IMR-90 (cell line): ENCODE results near the gene CLEC9A. TPM values are rescaled to one million over a fixed set of nuclear protein-coding genes. Genes with fewer than 3 reads are reported as not detected.

Experiments used
- ATAC-seq: fragments of 200-7000 bp; cut with Tn5 transposase; 2 replicates; pipeline ENCODE4 v1.9.1; 2020; ENCODE audit warnings: low read depth, mild to moderate bottlenecking, moderate library complexity
- BruUV-seq: library from RNA; stranded (reverse); fragments of 400-500 nt; replicated peaks from 2 replicates; lab custom pipeline; 2021; lab: Mats Ljungman, UMichigan
- CTCF ChIA-PET: fragments of 300-600 bp; formaldehyde crosslinking; extraction: SDS; loops from one replicate; lab custom pipeline; 2021; ENCODE audit warnings: antibody characterized with exemption; lab: Yijun Ruan, JAX
- POLR2A ChIA-PET: fragments of 300-600 bp; sonication (Branson Sonifier 250); formaldehyde crosslinking; loops from one replicate; lab custom pipeline; 2022; ENCODE audit warnings: antibody characterized with exemption; ENCODE audit not compliant: unreplicated experiment; lab: Charles Lee
- DNase-seq: peaks from one replicate; pipeline ENCODE4 v3.0.0; 2013
- H2AFZ ChIP-seq: replicated peaks from 2 replicates; pipeline ENCODE3; 2013; ENCODE audit warnings: low read length, mild to moderate bottlenecking; ENCODE audit not compliant: poor library complexity
- H2AK5ac ChIP-seq: 2 replicates; pipeline ENCODE4 v1.6.1; 2013; ENCODE audit warnings: low read depth, low read length, inconsistent platforms
- H2AK9ac ChIP-seq: replicated peaks from 2 replicates; pipeline ENCODE3; 2013; ENCODE audit warnings: mild to moderate bottlenecking, low read depth, low read length, moderate library complexity; ENCODE audit not compliant: poor library complexity
- H2BK120ac ChIP-seq: 2 replicates; pipeline ENCODE4 v1.6.1; 2013; ENCODE audit warnings: low read depth, low read length, inconsistent platforms
- H2BK15ac ChIP-seq: 3 replicates; pipeline ENCODE4 v1.6.1; 2013; ENCODE audit warnings: low read depth, low read length, inconsistent platforms
- H2BK20ac ChIP-seq: 2 replicates; pipeline ENCODE4 v1.6.1; 2013; ENCODE audit warnings: low read depth, mild to moderate bottlenecking, inconsistent platforms, low read length, moderate library complexity
- H2BK5ac ChIP-seq: 2 replicates; pipeline ENCODE4 v1.6.1; 2013; ENCODE audit warnings: mild to moderate bottlenecking, low read depth, low read length, inconsistent platforms; ENCODE audit not compliant: poor library complexity, severe bottlenecking
- H3K14ac ChIP-seq: replicated peaks from 2 replicates; pipeline ENCODE4 v1.6.1; 2013; ENCODE audit warnings: low read depth, low read length, inconsistent platforms
- H3K18ac ChIP-seq: 2 replicates; pipeline ENCODE4 v1.6.1; 2013; ENCODE audit warnings: low read depth, low read length, control low read depth
- H3K23ac ChIP-seq: 2 replicates; pipeline ENCODE4 v1.6.1; 2013; ENCODE audit warnings: low read depth, low read length, inconsistent platforms
- H3K27ac ChIP-seq: 2 replicates; pipeline ENCODE4 v1.5.1; 2013; ENCODE audit warnings: mild to moderate bottlenecking, control low read depth, low read length; ENCODE audit not compliant: insufficient read depth
- H3K27me3 ChIP-seq: 2 replicates; pipeline ENCODE4 v1.6.1; 2013; ENCODE audit warnings: low read length; ENCODE audit not compliant: control insufficient read depth, insufficient read depth
- H3K36me3 ChIP-seq: 2 replicates; pipeline ENCODE4 v1.6.1; 2013; ENCODE audit warnings: low read length, mixed read lengths; ENCODE audit not compliant: control insufficient read depth, insufficient read depth
- H3K4ac ChIP-seq: 2 replicates; pipeline ENCODE4 v1.6.1; 2013; ENCODE audit warnings: low read depth, low read length, inconsistent platforms
- H3K4me1 ChIP-seq: 2 replicates; pipeline ENCODE4 v1.6.1; 2013; ENCODE audit warnings: low read length, mixed read lengths; ENCODE audit not compliant: control insufficient read depth, insufficient read depth
- H3K4me2 ChIP-seq: 2 replicates; pipeline ENCODE4 v1.6.1; 2013; ENCODE audit warnings: low read depth, mild to moderate bottlenecking, control low read depth, low read length, moderate library complexity
- H3K4me3 ChIP-seq: 2 replicates; pipeline ENCODE4 v1.5.1; 2013; ENCODE audit warnings: low read depth, mild to moderate bottlenecking, control low read depth, low read length, moderate library complexity; ENCODE audit not compliant: insufficient read depth
- H3K56ac ChIP-seq: 2 replicates; pipeline ENCODE4 v1.6.1; 2013; ENCODE audit warnings: low read length, inconsistent platforms; ENCODE audit not compliant: insufficient read depth; ENCODE audit errors: extremely low read depth
- H3K79me1 ChIP-seq, 2 experiments: 2 replicates each; pipeline ENCODE4 v1.6.1; 2013; ENCODE audit warnings: low read length in 2 of 2, inconsistent platforms in 1 of 2, low read depth in 1 of 2
- H3K9ac ChIP-seq: 2 replicates; pipeline ENCODE4 v1.6.1; 2013; ENCODE audit warnings: low read depth, low read length, control low read depth
- H3K9me1 ChIP-seq: 2 replicates; pipeline ENCODE4 v1.6.1; 2013; ENCODE audit warnings: low read length, inconsistent platforms; ENCODE audit not compliant: insufficient read depth
- H3K9me3 ChIP-seq: 2 replicates; pipeline ENCODE4 v1.6.1; 2013; ENCODE audit warnings: low read length; ENCODE audit not compliant: control insufficient read depth, insufficient read depth
- H4K20me1 ChIP-seq: 2 replicates; pipeline ENCODE4 v1.6.1; 2013; ENCODE audit warnings: low read length, inconsistent platforms; ENCODE audit not compliant: insufficient read depth
- H4K5ac ChIP-seq: 2 replicates; pipeline ENCODE4 v1.6.1; 2013; ENCODE audit warnings: mild to moderate bottlenecking, low read depth, low read length, control low read depth
- H4K8ac ChIP-seq, 2 experiments: 2 replicates each; pipeline ENCODE4 v1.6.1; 2013; ENCODE audit warnings: low read depth in 2 of 2, low read length in 2 of 2, control low read depth in 1 of 2, inconsistent platforms in 1 of 2
- H4K91ac ChIP-seq: 2 replicates; pipeline ENCODE4 v1.6.1; 2013; ENCODE audit warnings: low read depth, low read length, inconsistent platforms; ENCODE audit not compliant: insufficient read depth
- BHLHE40 ChIP-seq: fragments of 150-350 bp; IDR thresholded peaks from 2 replicates; pipeline ENCODE4 v1.6.1; 2016; ENCODE audit warnings: mild to moderate bottlenecking, low read depth, low read length
- CEBPB ChIP-seq: IDR thresholded peaks from 2 replicates; pipeline ENCODE4 v1.6.1; 2012; ENCODE audit warnings: low read depth, low read length, improper control_type of control experiment
- CHD1 ChIP-seq: IDR thresholded peaks from 2 replicates; pipeline ENCODE4 v1.6.1; 2012; ENCODE audit warnings: low read depth, low read length, improper control_type of control experiment
- MAFK ChIP-seq: IDR thresholded peaks from 2 replicates; pipeline ENCODE4 v1.6.1; 2012; ENCODE audit warnings: low read depth, low read length, improper control_type of control experiment
- MAZ ChIP-seq: IDR thresholded peaks from 2 replicates; pipeline ENCODE4 v1.6.1; 2012; ENCODE audit warnings: low read depth, mild to moderate bottlenecking, low read length, improper control_type of control experiment, moderate library complexity, borderline replicate concordance
- MXI1 ChIP-seq: IDR thresholded peaks from 2 replicates; pipeline ENCODE4 v1.6.1; 2012; ENCODE audit warnings: low read depth, mild to moderate bottlenecking, low read length, moderate library complexity, borderline replicate concordance
- POLR2A ChIP-seq: IDR thresholded peaks from 2 replicates; pipeline ENCODE4 v1.6.1; 2012; ENCODE audit warnings: mild to moderate bottlenecking, low read depth, low read length
- RAD21 ChIP-seq: IDR thresholded peaks from 2 replicates; pipeline ENCODE4 v1.6.1; 2012; ENCODE audit warnings: low read length, improper control_type of control experiment
- RFX5 ChIP-seq: IDR thresholded peaks from 2 replicates; pipeline ENCODE4 v1.8.0; 2012; ENCODE audit warnings: low read depth, mild to moderate bottlenecking, low read length, moderate library complexity
- WGBS, 2 experiments: methylation state at CpG; one replicate each; pipeline versions ENCODE4 v1.1.5 to v1.1.7; 2013; ENCODE audit warnings: missing lambda C conversion rate in 2 of 2; ENCODE audit not compliant: insufficient read length in 1 of 2; ENCODE audit errors: extremely low coverage in 2 of 2; 5-methylcytosine and 5-hydroxymethylcytosine counted together
- dilution Hi-C: fragments of 300-500 bp; cut with HindIII; formaldehyde crosslinking; loops from one replicate; pipeline ENCODE4 v1.14.3; 2018; ENCODE audit warnings: low sequenced_read_pairs; ENCODE audit not compliant: unreplicated experiment
- in situ Hi-C: fragments of 300-500 bp; cut with MboI; formaldehyde crosslinking; loops from 3 replicates; pipeline ENCODE4 v1.14.3; 2019; ENCODE audit warnings: low sequenced_read_pairs, inconsistent platforms, mixed read lengths
- intact Hi-C: fragments of 100-400 bp; cut with micrococcal nuclease; formaldehyde crosslinking; loops from 2 replicates; pipeline ENCODE4 v1.10.0; 2022
- polyA plus RNA-seq, 3 experiments: library from polyadenylated mRNA; depleted of rRNA; stranded (reverse); fragments of >200 nt; gene quantifications; 2 replicates each; pipeline ENCODE4 v1.2.3, GENCODE V29; 2012; ENCODE audit warnings: low replicate concordance in 1 of 3
- total RNA-seq: library from RNA; depleted of rRNA; stranded (reverse); fragments of >200 nt; gene quantifications from 2 replicates; pipeline ENCODE4 v1.2.3, GENCODE V29; 2012
- TF ChIP-seq, protein P1 (sequence below): conservative IDR thresholded peaks from 2 replicates; pipeline ENCODE4 v1.5.1; 2012; ENCODE audit warnings: mild to moderate bottlenecking, low read depth, low read length, improper control_type of control experiment
- TF ChIP-seq, protein P2 (sequence below): fragments of 150-350 bp; IDR thresholded peaks from 2 replicates; pipeline ENCODE4 v1.6.1; 2017; ENCODE audit warnings: mild to moderate bottlenecking, antibody characterized with exemption, low read length, low read depth

CLEC9A gene
- total and polyA plus RNA-seq, 2 of the 4 experiments (the other 2 are of a cell fraction): not detected

DNA sequence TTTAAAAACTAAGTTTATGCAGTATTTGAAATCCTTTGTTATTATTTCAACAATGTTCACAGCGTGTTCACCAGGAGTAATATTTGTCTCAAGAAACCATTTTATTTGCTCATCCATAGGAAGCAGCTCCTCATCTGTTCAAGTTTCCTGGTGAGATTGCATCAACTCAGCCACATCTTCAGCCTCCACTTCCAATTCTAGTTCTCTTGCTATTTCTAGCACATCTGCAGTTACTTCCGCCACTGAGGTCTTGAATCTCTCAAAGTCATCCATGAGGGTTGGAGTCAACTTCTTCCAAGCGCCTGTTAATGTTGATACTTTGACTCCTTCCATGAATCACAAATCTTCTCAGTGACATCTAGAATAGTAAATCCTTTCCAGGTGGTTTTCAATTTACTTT is 18.0 kb downstream of the CLEC9A start:
- Histone ChIP-seq H3K18ac (no peak overlapping the region), H2AK9ac (no peak overlapping the region), H3K36me3 (no peaks in the 10 kb centered on the region), H3K14ac (no peak overlapping the region), H3K56ac (no peak overlapping the region), H4K5ac (no peak overlapping the region), H2BK15ac (no peak overlapping the region), H2BK5ac (no peak overlapping the region), H3K79me1 (no peaks in the 10 kb centered on the region), H2AFZ (no peak overlapping the region), H2AK5ac (no peak overlapping the region), H4K20me1 (no peaks in the 10 kb centered on the region), H3K9ac (no peak overlapping the region), H4K8ac (no peak overlapping the region), H3K27me3 (peaks cover 3% of the 10 kb centered on the region; the same call in 1 of the 2 replicates), H2BK120ac (no peak overlapping the region), H3K9me3 (no peaks in the 10 kb centered on the region), H3K4me2 (no peak overlapping the region), H3K23ac (no peak overlapping the region), H3K9me1 (no peaks in the 10 kb centered on the region), H3K4me3 (no peak overlapping the region), H3K4ac (no peak overlapping the region), H3K27ac (no peak overlapping the region), H4K91ac (no peak overlapping the region), H3K4me1 (no peaks in the 10 kb centered on the region), H2BK20ac (no peak overlapping the region)
- POLR2A ChIA-PET: no interaction called here
- ATAC-seq: no peak
- TF ChIP-seq MAZ: no peak
- no peak for TF ChIP-seq MXI1
- no peak for TF ChIP-seq MAFK
- TF ChIP-seq CHD1: no peak
- TF ChIP-seq, protein P1, sequence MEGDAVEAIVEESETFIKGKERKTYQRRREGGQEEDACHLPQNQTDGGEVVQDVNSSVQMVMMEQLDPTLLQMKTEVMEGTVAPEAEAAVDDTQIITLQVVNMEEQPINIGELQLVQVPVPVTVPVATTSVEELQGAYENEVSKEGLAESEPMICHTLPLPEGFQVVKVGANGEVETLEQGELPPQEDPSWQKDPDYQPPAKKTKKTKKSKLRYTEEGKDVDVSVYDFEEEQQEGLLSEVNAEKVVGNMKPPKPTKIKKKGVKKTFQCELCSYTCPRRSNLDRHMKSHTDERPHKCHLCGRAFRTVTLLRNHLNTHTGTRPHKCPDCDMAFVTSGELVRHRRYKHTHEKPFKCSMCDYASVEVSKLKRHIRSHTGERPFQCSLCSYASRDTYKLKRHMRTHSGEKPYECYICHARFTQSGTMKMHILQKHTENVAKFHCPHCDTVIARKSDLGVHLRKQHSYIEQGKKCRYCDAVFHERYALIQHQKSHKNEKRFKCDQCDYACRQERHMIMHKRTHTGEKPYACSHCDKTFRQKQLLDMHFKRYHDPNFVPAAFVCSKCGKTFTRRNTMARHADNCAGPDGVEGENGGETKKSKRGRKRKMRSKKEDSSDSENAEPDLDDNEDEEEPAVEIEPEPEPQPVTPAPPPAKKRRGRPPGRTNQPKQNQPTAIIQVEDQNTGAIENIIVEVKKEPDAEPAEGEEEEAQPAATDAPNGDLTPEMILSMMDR: no peak
- no peak for TF ChIP-seq RAD21
- no peak for TF ChIP-seq BHLHE40
- no peak for TF ChIP-seq CEBPB
- TF ChIP-seq, protein P2, sequence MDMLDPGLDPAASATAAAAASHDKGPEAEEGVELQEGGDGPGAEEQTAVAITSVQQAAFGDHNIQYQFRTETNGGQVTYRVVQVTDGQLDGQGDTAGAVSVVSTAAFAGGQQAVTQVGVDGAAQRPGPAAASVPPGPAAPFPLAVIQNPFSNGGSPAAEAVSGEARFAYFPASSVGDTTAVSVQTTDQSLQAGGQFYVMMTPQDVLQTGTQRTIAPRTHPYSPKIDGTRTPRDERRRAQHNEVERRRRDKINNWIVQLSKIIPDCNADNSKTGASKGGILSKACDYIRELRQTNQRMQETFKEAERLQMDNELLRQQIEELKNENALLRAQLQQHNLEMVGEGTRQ: no peak
- TF ChIP-seq POLR2A: no peak
- no peak for TF ChIP-seq RFX5
- WGBS, 2 experiments: no CpG with 5 or more reads among the region's 3 CpGs
- in situ Hi-C loops: no loop called here
- intact Hi-C loops: no loop called here
- CTCF ChIA-PET: interaction anchor here (0.7 kb wide), 1 partner anchor 22 kb away, joined by 6 read pairs; no protein-coding TSS in a partner anchor
- DNase-seq: no peak
- dilution Hi-C loops: no loop called here
- no TSS peak for BruUV-seq
